DMS79 (cell line): ENCODE results near the gene SIX5.
"Not testable (repeated sequence)": the region's sequence is repeated elsewhere in the genome, so short reads cannot be mapped to it uniquely, and the experiment has no call there.

ENCODE experiments used
- DNase-seq: peaks from one replicate; lab custom pipeline; 2025; lab: John Stamatoyannopoulos, UW

Gene SIX5

GRCh38 chr19:45768984-45769782, at the start of gene SIX5:
Gene SIX5 (minus strand): TSS chr19:45769252. CDS start chr19:45768844, 408 bp downstream.
- peak; percentile 89 for DNase-seq

- no peak for DNase-seq
Observed at GRCh38 chr19:45817725-45818301, 48.8 kb upstream of the SIX5 start.

- DNase-seq: peak; percentile 44
Observed at GRCh38 chr19:45817010-45817724, 48.1 kb upstream of the SIX5 start.

- DNase-seq: no peak
Observed at GRCh38 chr19:45816236-45817009, 47.4 kb upstream of the SIX5 start.

- DNase-seq: no peak
Observed at GRCh38 chr19:45815481-45816216, 46.6 kb upstream of the SIX5 start.

- no peak for DNase-seq
Observed at GRCh38 chr19:45814851-45815480, 45.9 kb upstream of the SIX5 start, which contains the start of gene RSPH6A. Gene RSPH6A (minus strand): TSS chr19:45815308. CDS start chr19:45815176, 132 bp downstream.

GRCh38 chr19:45814166-45814780, 45.2 kb upstream of the SIX5 start:
- no peak for DNase-seq

GRCh38 chr19:45812297-45812696, 43.2 kb upstream of the SIX5 start:
- no peak for DNase-seq

- peak; percentile 77 for DNase-seq
Observed at GRCh38 chr19:45809643-45810159, 40.6 kb upstream of the SIX5 start.

GRCh38 chr19:45805719-45806118, 36.7 kb upstream of the SIX5 start:
- no peak for DNase-seq

- no peak for DNase-seq
Observed at GRCh38 chr19:45804959-45805230, 35.8 kb upstream of the SIX5 start.

GRCh38 chr19:45804140-45804958, 35.3 kb upstream of the SIX5 start:
- no peak for DNase-seq

GRCh38 chr19:45801603-45802175, 32.6 kb upstream of the SIX5 start:
- DNase-seq: no peak

- DNase-seq: peak; percentile 19
Observed at GRCh38 chr19:45800070-45800553, 31.1 kb upstream of the SIX5 start.

- DNase-seq: not testable (repeated sequence)
Observed at GRCh38 chr19:45799541-45799940, 30.5 kb upstream of the SIX5 start.

- DNase-seq: peak; percentile 64
Observed at GRCh38 chr19:45798995-45799517, 30.0 kb upstream of the SIX5 start.

GRCh38 chr19:45794627-45795026, 25.6 kb upstream of the SIX5 start:
- DNase-seq: no peak

- no peak for DNase-seq
Observed at GRCh38 chr19:45793876-45794275, 24.8 kb upstream of the SIX5 start.

GRCh38 chr19:45793178-45793564, 24.1 kb upstream of the SIX5 start:
- no peak for DNase-seq
